Ovary (tissue), 3 donors: Measurements from ENCODE around the gene PLG.
"Not testable (repeated sequence)": the region's sequence is repeated elsewhere in the genome, so short reads cannot be mapped to it uniquely, and the experiment has no call there.

ENCODE experiments used
- CTCF ChIP-seq, 3 donors: fragments of 450-650 bp in 2 of 3; fragments of 200-600 bp in 1 of 3; IDR thresholded peaks; one replicate each; pipeline versions ENCODE4 v1.5.1 to v1.8.0; 2016 to 2022; ENCODE audit warnings: antibody characterized with exemption in 3 of 3, mild to moderate bottlenecking in 1 of 3
- POLR2A ChIP-seq: fragments of 450-650 bp; IDR thresholded peaks from one replicate; pipeline ENCODE4 v1.6.1; 2017; ENCODE audit warnings: antibody characterized with exemption, mild to moderate bottlenecking, moderate library complexity
- donor health status: DM: no; HTN: no; CAD: no.

GRCh38 chr6:160704688-160705087 is 2.6 kb downstream of the PLG start:
- not testable (repeated sequence) for TF ChIP-seq POLR2A; CTCF (IDR thresholded peaks at IDR 0.05)
